Endothelial cell of hepatic sinusoid (primary cell): ENCODE measurements around the gene VMA21.

Experiments
- in situ Hi-C: cut with HindIII; loops from 2 replicates; pipeline ENCODE4 v1.10.0; 2017; ENCODE audit warnings: low sequenced_read_pairs

The VMA21 gene

GRCh38 chrX:151396825-151397740 is at the start of gene VMA21:
TSS of gene VMA21 (plus strand) at chrX:151397206. CDS start at chrX:151397309, 103 bp downstream.
- in situ Hi-C loops: no loop called here

- in situ Hi-C loops: no loop called here
Measured at GRCh38 chrX:151359341-151359740, 37.7 kb upstream of the VMA21 start.

- in situ Hi-C loops: no loop called here
Measured at GRCh38 chrX:151359931-151360871, 36.8 kb upstream of the VMA21 start.

- in situ Hi-C loops: no loop called here
Measured at GRCh38 chrX:151363316-151363715, 33.7 kb upstream of the VMA21 start.

DNA sequence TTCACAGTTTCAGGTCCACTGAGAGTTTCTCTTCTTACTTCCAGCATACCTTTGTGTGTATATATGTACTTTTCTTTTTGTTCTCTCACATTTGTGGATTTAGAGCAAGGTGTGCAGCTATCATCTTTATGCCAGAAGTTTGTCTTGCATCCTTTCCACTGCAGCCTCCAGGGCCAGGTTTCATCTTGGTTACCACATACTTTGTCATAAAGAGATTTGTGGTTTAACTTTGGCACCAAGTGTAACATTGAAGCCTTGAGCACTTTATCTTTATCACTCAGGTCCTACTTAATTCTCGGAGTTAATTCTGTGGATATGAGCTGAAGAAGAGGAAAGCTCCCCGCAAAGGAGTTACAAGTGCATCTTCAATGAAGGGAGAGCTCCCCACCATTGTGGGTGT is 31.4 kb upstream of the VMA21 start:
- in situ Hi-C loops: no loop called here

DNA sequence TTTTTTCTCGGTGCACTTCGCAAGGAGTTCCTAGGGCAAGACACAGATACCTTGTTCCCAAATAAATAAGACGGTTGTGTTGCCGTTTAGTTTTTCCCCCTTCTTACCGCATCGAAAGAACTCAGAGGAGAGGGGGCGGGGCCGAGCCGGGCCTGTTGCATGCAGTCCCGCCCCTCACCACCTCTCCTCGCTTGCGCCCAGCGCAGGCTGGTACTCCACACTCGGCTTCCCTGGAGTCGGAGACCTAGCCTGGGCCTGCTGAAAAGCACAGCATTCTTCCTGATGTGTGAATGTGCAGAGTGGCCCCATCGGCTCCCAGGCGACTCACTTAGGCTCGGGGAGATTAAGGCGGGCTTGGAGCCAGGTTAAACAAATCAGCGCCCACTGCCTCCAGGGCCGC is 26.1 kb upstream of the VMA21 start:
- in situ Hi-C loops: no loop called here

DNA sequence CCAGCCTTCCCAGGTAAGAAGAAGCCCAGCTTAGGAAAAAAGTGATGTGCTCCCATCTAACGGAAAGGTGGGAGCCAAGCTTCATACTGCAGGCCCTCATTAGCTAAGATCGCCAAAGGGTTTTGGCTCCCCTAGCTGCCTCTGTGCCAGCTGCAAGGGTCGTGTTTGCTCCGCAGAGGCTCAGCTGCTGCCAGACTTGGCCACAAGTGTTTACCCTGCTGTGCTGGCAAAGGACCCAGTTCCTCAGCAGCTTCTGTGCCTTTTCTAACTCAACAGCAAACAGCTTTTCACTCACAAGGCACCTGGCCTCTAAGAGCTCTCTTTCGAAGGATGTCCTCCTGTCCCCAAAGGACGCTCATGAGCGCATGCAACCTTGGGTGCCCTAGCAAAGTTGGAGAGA is 12.2 kb upstream of the VMA21 start:
- in situ Hi-C loops: no loop called here

GRCh38 chrX:151386838-151387459 is 10.1 kb upstream of the VMA21 start:
- in situ Hi-C loops: no loop called here

GRCh38 chrX:151391722-151392121 is 5.3 kb upstream of the VMA21 start:
- in situ Hi-C loops: no loop called here

- in situ Hi-C loops: no loop called here
Measured at GRCh38 chrX:151393514-151393913, 3.5 kb upstream of the VMA21 start.

DNA sequence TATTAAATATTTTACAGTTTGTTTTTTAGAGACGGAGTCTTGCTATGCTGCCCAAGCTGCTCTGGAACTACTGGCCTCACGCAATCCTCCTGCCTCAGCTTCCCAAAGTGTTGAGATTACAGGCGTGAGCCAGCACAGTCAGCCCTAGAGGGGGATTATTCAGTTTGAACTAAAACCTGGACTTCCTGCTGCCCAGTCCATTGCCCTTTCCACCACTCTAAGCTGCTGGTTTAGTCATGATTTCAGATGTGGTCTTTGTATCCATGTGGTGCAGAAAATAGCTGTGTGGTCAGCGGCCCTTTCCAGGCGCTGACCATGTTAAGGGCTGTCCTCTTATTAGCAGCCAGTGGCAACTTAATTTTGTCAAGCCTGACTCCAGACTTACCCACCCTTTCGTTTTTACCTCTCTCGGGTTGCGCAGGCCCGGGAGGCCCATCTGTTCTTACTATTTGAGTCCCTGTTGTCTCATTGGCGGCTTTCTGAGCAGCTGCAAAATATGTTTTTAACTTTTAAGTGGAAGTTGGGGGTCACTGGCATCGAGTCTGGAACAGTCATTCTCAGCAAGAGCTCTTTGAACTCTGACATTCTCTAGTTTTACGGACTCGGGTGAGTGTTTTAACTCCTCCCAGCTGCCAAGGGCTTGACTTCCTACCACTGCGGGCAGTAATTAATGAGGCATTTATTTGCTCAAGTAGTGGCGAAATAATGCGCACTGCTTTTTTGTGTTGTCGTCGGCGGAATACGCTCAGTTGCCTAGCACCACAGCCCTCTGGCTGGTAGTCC is 773 bp upstream of the VMA21 start:
- in situ Hi-C loops: no loop called here

GRCh38 chrX:151397741-151398070 is 700 bp downstream of the VMA21 start:
- in situ Hi-C loops: no loop called here

DNA sequence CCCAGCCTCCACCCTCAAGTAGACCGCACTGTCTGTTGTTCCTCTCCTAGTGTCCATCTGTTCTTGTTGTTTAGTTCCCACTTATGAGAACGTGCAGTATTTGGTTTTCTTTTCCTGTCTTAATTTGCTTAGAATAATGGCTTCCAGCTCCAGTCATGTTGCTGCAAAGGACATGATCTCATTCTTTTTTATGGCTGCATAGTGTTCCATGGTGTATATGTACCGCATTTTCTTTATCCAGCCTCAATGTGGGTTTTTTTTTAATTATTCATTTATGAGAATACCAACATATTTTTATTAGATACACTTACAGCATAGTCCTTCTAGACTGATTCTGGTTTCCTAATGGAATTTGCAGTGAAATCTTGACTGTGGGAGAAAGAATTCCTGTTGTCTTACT is 1.3 kb downstream of the VMA21 start:
- in situ Hi-C loops: no loop called here

- in situ Hi-C loops: no loop called here
Measured at GRCh38 chrX:151402719-151403390, 5.8 kb downstream of the VMA21 start.

DNA sequence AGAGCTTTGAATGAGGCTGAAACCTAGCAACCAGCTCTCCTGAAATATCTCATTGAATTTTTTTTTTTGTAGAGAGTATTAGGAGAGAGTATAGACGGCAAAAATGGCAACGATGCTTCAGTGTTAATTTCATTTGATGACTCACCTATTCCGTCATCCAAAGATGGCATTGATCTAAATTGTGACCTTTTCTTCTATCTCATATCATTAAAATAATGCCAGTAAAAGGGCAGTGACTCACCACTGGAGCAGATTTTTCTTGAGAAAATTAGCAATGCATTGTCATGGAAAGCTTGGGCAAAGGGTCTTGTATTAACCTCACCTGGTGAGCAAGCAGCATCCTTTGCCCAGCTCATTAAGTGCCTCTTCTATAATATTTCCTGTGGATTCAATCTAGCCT is 19.6 kb downstream of the VMA21 start:
- in situ Hi-C loops: no loop called here

- in situ Hi-C loops: no loop called here
Measured at GRCh38 chrX:151419782-151420181, 22.8 kb downstream of the VMA21 start.

DNA sequence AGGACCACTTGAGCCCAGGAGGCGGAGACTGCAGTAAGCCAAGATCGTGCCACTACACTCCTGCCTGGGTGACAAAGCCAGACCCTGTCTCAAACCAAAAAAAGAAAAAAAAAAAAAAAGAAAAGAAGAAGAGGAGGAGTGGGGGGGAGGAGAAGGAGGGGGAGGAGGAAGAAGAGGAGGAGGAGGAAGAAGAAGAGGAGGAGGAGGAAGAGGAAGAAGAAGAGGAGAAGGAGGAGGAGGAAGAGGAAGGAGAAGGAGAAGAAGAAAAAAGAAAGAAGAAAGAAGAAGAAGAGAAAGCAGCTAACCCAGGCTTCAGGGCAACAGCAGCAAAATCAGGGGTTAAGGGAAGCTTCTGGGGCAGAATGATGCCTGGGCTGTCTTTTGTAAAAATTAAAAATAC is 27.5 kb downstream of the VMA21 start:
- in situ Hi-C loops: no loop called here

DNA sequence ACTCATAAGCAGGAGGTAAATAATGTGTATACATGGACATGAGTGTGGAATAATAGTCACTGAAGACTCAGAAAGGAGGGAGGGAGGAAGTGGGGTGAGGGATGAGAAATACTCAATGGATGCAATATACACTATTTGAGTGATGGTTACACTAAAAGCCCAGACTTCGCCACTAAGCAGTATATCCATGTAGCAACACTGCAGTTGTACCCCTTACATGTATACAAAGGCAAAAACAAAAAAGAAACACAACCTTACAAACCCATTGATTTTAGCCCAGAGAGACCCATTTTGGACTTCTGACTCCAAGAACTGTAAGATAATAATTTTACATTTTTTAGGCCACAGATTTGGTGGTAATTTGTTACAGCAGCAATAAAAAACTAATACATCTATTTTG is 51.5 kb downstream of the VMA21 start:
- in situ Hi-C loops: no loop called here

- in situ Hi-C loops: no loop called here
Measured at GRCh38 chrX:151458824-151459223, 61.8 kb downstream of the VMA21 start.
